GM18505 (cell line): Measurements from ENCODE around the gene PIGR.

ENCODE experiments used
- ATAC-seq: cut with Tn5 transposase; IDR thresholded peaks from one replicate; pipeline ENCODE4 v1.9.1; 2021; ENCODE audit not compliant: unreplicated experiment
- POLR2A ChIP-seq: IDR thresholded peaks from 4 replicates; pipeline ENCODE4 v1.6.1; 2011; ENCODE audit warnings: borderline replicate concordance; ENCODE audit not compliant: insufficient read depth, insufficient read length; ENCODE audit errors: extremely low read depth

Gene PIGR

DNA sequence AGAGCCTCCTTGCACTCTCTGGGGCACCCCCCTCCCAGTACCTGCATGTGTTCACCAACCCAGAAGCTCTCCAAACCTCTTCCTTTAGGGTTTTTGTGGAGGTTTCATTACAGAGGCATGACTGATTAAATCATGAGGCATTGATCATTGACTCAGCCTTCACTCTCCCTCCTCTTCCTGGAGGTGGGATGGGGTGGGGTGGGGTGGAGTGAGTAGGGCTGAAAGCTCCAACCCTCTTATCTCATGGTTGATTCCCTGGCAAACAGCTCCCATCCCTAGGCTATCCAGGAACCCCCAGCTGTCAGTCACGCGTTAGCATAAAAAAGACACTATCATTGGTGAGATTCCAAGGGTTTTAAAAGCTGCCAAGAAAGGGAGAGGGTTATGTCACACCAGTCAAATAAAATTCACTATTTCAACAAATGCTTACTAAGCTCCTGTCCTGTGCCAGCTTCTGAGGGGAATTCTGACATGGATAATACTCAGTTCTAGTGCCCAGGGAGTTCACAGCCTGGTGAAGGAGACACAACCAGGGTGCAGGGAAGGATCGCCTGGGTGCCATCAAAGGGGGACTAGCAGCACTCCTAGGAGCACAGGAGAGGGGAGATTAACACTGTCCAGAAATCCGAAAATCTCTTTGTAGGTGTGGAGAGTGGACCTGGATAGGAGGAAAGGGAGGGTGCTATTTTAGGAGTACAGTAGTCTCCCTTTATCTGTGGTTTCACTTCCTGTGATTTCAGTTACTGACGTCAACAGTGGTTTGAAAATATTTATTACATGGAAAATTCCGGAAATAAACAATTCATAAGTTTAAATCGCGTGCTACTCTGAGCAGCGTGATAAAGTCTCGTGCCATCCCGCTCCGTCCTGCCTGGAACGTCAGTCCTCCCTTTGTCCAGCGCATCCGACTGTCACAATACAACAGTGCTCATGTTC lies 55.9 kb downstream of the PIGR start:
- TF ChIP-seq POLR2A: no peak

DNA sequence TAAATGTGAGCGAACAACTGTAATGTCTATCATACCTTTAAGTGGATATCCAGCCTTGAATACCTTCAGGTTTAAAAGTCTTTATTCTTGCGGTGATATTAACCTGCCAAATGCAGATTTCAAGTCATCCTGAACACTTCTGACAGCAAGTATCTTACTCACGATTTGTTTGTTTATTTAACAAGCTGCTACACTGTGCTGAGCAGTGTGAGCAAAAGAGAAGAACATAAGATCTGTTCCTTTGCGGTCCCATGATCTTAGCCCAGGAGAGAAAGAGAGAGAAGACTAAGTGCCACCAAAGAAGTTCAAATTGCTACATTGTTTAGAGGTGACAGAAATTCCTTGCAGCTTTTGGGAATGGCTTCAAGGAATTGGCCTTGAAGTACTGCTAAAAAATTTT lies 58.6 kb downstream of the PIGR start:
- no peak for TF ChIP-seq POLR2A
- ATAC-seq: no peak

More for the DNA sequence above, 55.9 kb downstream of the PIGR start:
- no peak for ATAC-seq

DNA sequence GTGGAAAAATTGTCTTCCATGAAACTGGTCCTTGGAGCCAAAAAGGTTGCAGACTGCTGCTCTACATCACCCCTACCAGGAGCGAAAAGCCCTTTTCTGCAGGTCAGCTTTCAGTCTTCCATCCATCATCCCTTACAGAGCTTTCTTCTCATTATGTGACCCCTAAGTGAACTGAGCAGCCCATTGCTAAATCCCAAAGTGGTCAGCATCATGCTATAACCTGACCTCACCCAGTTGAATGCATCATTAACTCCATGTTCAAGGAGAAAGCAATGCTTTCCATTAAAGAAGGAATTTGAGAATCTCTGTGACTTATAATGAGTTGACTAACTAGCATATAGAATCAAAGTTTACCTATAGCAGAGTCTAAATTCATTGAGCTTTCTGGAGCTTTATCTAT lies 59.4 kb downstream of the PIGR start:
- TF ChIP-seq POLR2A: no peak
- no peak for ATAC-seq

DNA sequence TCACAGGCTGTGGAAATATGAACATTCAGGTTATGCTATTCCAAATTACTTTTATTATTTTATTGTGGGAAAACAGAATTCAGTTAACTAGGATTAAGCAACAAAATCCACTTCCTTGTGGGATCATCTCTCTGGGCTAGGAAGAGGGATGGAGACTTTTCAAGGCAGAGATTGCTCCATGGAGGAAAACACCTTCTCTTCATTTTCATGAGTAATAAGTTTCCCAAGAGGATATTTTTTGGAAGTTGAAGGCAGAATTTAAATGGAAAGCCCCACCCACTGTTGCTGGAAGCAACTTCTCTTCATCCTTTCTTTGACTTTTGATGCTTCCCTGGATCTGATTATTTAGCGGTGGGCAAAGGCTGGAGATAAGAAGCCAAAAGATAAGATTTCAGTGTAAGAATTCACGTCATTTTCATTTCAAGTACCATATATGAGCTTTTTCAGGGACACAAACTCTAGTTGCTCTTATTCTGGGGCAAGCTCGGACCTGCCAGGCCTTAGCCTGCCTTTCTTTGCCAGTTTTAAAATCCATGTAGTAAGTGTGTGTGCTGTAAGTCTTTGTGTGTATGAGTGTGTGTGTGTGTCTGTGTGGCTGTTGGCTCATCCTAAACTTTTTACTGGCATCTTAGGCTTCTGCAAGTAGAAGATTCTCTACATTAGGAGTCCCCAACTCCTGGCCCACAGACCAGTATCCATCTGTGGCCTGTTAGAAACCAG lies 60.8 kb downstream of the PIGR start:
- TF ChIP-seq POLR2A: no peak
- no peak for ATAC-seq

DNA sequence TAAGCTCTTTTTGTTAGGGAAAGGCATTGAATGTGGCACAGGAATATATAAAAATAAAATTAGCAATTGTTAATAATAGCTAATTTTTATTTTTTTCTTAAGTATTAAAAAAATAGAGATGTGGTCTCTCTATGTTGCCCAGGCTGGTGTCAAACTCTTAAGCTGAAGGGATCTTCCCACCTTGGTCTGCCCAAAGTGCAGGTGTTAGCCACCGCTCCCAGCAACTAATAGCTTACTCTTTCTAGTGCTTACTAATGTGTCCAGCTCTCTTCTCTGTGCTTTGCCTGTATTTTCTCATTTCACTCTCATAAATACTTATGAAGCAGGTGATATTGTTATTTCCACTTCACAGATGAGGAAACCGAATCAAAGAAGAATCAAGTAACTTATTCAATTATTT lies 62.4 kb downstream of the PIGR start:
- ATAC-seq: no peak
- no peak for TF ChIP-seq POLR2A

DNA sequence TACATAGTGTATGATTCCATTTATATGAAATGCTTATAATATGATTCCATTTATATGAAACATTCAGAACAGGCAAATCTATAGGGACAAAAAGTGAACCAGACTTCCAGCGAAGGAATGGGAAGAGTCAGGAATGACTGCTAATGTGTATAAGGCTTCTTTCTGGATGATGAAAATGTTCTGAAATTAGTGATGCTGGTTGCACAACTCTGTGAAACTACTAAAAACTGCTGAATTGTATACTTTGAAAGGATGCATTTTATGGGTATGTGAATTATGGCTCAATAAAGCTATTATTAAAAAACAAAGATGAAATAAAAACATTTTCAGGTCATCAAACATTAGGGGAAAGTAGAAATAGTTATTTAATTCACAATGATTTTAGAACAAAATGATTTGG lies 63.1 kb downstream of the PIGR start:
- no peak for ATAC-seq
- no peak for TF ChIP-seq POLR2A

DNA sequence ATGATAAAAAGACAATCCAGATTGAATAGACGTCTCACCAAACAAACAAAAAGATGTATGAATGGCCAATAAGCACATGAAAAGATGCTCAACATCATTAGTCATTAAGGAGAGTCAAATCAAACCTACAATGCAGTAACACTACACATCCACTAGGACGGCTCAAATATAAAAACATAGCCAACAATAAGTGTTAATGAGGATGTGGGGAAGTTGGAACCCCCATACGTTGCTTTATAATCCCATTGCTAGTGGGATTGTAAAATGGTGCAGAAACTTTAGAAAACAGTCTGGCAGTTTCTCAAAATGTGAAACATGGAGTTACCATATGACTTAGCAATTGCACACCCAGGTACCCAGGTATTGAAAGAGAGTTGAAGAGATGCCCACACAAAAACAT lies 63.7 kb downstream of the PIGR start:
- TF ChIP-seq POLR2A: no peak
- no peak for ATAC-seq

DNA sequence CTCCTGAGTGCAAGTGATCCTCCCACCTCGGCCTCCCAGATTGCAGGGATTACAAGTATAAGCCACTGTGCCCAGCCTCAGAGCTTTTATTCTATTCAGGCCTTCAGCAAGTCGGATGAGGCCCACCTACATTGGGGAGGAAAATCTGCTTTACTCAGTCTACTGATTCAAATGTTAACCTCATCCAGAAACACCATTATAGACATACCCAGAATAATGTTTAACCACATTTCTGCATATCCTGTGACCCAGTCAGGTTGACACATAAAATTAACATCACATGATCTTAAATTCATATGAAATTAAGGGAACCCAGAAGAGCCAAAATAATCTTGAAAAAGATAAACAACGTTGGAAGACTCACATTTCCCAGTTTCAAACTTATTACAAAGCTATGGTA lies 66.0 kb downstream of the PIGR start:
- no peak for ATAC-seq
- no peak for TF ChIP-seq POLR2A
